ENCODE measurements around the gene PPIF. TPM values are rescaled to one million over a fixed set of nuclear protein-coding genes. Genes with fewer than 3 reads are reported as not detected.

PPIF gene
- total RNA-seq, 3 donors from 2014 or later: 54.6 to 88.5 (median 77.3) TPM

- H3K36me3 ChIP-seq (ENCODE audit: low read depth): no peaks in the 10 kb centered on the region
- no peak for DNase-seq
- no peak overlapping the region for H3K4me3 ChIP-seq
- no peak for ATAC-seq
- TF ChIP-seq CTCF (IDR thresholded peaks at IDR 0.05): no peak
- no peaks in the 10 kb centered on the region for H3K9me3 ChIP-seq
- H3K4me1 ChIP-seq (ENCODE audit: low read depth): peaks cover 19% of the 10 kb centered on the region
- intact Hi-C loops (cut with DNase I, micrococcal nuclease): no loop called here
These were observed 1.3 kb upstream of the PPIF start for GRCh38 chr10:79346012-79346340.

GRCh38 chr10:79346388-79347225, 662 bp upstream of the PPIF start:
- no peak for ATAC-seq
- Histone ChIP-seq H3K36me3 (ENCODE audit: low read depth) (peaks cover 4% of the 10 kb centered on the region), H3K4me1 (ENCODE audit: low read depth) (peaks cover 19% of the 10 kb centered on the region), H3K9me3 (no peaks in the 10 kb centered on the region), H3K4me3 (no peak overlapping the region)
- DNase-seq: no peak
- intact Hi-C loops (cut with DNase I, micrococcal nuclease): no loop called here
- no peak for TF ChIP-seq CTCF (IDR thresholded peaks at IDR 0.05)

DNA sequence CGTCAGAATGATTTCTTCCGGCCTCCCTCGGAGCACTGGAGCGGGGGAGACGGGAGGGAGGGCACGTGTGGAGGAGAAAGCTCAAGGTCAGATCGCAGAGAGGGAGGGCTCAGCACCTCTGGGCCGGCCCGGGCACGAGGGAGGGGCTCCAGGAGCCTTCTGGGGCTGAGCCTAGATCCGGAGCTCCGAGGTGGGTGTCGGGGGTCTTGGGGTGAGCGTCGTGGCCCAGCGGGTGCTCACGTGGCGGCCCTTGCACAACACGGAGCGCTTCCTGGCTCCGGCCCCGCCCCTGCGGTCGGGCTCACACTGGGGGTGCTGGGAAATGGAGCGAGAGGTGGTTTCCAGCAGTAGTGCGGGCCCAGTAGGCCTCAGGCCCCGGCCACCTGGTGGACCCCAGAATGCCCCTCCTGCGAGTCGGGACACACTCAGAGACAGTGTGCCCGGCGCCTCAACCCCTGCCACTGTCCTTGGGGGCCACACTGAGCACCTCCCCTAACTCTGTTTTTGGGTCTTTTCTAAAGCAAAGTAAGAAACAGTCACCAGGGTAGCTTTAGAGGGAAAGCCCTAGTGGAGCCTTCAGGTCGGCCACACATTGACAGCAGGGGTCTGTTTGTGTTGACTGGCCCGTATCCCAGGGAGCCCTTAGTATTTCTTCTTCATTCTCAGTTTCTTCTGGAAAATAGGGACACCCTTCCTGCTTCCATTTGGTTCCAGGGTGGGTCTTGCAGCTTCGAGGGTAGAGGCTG, 798 bp downstream of the PPIF start:
- H3K4me1 ChIP-seq (ENCODE audit: low read depth): peaks cover 17% of the 10 kb centered on the region

DNA sequence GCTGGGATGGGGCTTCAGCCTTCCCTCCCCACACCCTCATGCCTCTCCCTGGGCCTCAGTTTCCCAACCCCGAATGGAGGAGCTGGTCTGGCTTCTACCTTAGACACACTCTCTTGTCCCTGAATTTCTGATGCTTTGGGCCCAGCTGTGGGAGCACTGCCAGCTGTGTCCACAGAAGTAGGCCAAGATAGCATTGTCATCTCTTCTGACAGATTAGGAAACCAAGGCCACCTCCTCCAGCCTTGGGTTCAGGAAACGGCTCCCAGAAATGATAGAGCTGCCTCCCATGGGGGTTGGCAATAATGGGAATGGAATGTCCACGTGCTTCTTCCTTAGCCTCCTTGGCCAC, 1.3 kb downstream of the PPIF start:
- intact Hi-C loops (cut with DNase I, micrococcal nuclease): no loop called here
- DNase-seq (no peak), ATAC-seq (no peak)
- Histone ChIP-seq H3K9me3 (no peaks in the 10 kb centered on the region), H3K4me3 (no peak overlapping the region), H3K36me3 (ENCODE audit: low read depth) (peaks cover 12% of the 10 kb centered on the region), H3K4me1 (ENCODE audit: low read depth) (peaks cover 15% of the 10 kb centered on the region)
- TF ChIP-seq CTCF (IDR thresholded peaks at IDR 0.05): no peak

More for the DNA sequence above, 798 bp downstream of the PPIF start:
- no peak for TF ChIP-seq CTCF (IDR thresholded peaks at IDR 0.05)
- Histone ChIP-seq H3K9me3 (no peaks in the 10 kb centered on the region), H3K36me3 (ENCODE audit: low read depth) (peaks cover 9% of the 10 kb centered on the region), H3K4me3 (peak overlapping the region; percentile 83)
- ATAC-seq (peak; percentile 75), DNase-seq (peak; percentile 79 to 91 (median 87))
- intact Hi-C loops (cut with DNase I, micrococcal nuclease): no loop called here

DNA sequence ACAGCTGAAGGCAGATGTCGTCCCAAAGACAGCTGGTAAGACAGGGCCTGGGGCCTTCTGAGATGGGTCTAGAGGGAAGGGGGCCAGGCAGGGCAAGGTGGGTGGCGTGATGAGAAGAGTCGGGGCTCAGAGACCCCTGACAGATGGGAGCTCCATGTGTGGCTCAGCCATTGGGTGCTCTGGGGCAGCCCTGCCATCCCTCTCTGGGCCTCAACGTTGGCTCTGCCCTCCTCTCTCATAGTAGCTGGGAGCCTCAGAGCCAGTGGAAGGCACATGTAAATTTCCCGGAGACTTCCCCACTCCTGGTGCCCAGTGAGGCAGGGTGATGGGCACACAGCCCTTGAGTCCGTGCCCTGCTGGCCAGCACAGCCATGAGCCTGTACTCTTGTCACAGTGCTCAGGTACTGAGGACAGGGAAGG, 1.8 kb downstream of the PPIF start:
- TF ChIP-seq CTCF (IDR thresholded peaks at IDR 0.05): no peak
- no peaks in the 10 kb centered on the region for H3K9me3 ChIP-seq
- peaks cover 17% of the 10 kb centered on the region for H3K36me3 ChIP-seq (ENCODE audit: low read depth)
- intact Hi-C loops (cut with DNase I, micrococcal nuclease): no loop called here
- H3K4me3 ChIP-seq: no peak overlapping the region
- DNase-seq (no peak), ATAC-seq (no peak)
- peaks cover 15% of the 10 kb centered on the region for H3K4me1 ChIP-seq (ENCODE audit: low read depth)

Data from mucosa of descending colon (tissue), 3 donors.